Activated CD8-positive, alpha-beta memory T cell treated with anti-CD3 and anti-CD28 coated beads for 24 hours (primary cell): ENCODE measurements around the gene ISYNA1.

Experiments used
- DNase-seq: peaks from one replicate; pipeline ENCODE4 v3.0.0-alpha.2; 2020

The ISYNA1 gene

DNA sequence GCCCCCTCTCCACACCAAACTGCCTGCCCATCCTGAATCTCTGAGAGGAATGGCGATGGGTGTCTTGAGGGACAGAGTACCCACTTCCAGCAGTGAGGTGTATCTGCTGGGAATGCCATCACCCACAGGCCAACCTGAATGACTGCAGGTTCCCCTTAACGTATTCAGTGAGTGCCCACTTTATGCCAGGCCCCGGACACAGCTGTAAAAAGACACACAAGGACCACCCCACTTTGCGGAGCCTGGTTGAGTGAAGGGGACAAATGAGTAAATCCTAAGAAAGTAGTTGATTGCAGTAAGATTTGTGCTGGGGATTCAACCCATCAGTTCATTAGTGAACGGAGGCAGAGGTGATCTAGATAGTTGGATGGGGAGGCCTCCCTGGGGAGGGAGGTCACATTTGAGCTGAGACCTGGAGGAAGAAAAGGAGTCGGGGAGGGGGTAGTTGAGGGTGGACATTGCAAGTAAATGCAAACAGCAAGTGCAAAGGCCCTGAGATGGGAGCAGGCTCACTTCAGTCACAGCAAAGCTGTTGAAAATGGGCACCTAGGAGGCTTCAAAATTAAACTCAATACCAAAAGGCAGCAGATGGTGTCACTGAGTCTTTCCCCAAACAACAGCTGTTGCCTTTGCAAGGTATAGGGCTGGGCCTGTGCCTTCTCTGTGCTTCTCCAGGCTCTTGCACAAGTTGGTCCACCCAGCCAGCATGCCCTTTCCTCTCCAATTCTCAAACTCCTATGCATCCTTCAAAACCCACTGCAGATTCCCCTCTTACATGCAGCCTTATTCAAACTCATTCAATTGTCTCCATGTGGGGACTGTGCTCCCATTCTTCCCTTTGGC is 47.6 kb downstream of the ISYNA1 start:
- DNase-seq, result no peak

DNA sequence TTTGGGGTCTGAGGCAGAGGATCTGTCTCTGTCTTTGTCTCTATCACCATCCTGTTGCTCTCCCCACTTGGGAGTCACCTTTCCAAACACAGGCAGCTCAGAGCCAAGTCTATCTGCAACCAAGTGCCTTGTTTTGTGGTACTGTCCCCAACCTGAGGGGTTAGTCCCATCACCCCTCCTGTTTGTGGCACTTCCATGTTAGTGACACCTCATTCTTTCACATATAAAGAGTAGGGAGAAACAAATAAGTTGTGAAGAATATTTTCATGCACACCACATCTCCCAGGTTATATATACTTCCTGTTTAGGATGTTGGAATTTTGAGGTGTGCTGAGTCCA is 48.2 kb downstream of the ISYNA1 start:
- no peak for DNase-seq

DNA sequence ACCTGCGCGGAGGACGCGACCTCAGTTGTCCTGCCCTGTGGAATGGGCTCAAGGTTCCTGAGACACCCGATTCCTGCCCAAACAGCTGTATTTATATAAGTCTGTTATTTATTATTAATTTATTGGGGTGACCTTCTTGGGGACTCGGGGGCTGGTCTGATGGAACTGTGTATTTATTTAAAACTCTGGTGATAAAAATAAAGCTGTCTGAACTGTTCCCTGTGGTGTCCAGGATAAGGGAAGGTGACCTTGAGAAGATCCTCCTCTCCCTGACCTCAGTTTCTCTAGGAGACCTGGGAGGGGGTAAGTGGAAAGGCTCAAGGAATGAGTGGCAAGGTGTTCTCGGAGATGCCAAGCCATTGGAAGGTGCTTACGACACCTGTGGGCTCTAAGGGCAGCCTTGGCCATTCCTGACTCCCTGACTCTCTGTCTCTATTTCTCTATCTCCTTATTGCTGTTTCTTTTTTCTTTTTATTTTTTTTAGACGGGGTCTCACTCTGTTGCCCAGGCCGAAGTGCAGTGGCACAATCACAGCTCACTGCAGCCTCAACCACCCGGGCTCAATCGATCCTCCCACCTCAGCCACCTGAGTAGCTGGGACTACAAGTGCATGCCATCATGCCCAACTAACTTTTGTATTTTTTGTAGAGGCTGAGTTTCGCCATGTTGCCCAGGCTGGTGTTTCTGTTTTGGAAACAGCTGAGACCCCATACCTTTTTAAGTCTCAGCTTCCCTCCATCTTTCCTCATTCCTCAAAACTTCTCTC is 48.8 kb downstream of the ISYNA1 start:
- no peak for DNase-seq

DNA sequence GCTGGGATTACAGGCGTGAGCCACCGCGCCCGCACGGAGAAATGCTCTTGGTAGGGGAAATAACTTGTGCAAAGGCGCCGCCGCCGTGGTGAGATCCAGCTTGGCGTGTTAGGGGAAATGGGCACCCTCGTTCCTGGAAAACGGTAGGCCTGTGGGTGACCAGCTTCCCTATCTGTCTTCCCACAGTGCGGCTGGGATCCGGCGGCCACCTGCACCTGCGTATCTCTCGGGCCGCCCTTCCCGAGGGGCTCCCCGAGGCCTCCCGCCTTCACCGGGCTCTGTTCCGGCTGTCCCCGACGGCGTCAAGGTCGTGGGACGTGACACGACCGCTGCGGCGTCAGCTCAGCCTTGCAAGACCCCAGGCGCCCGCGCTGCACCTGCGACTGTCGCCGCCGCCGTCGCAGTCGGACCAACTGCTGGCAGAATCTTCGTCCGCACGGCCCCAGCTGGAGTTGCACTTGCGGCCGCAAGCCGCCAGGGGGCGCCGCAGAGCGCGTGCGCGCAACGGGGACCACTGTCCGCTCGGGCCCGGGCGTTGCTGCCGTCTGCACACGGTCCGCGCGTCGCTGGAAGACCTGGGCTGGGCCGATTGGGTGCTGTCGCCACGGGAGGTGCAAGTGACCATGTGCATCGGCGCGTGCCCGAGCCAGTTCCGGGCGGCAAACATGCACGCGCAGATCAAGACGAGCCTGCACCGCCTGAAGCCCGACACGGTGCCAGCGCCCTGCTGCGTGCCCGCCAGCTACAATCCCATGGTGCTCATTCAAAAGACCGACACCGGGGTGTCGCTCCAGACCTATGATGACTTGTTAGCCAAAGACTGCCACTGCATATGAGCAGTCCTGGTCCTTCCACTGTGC is 49.6 kb downstream of the ISYNA1 start:
- DNase-seq, result peak; percentile 94

DNA sequence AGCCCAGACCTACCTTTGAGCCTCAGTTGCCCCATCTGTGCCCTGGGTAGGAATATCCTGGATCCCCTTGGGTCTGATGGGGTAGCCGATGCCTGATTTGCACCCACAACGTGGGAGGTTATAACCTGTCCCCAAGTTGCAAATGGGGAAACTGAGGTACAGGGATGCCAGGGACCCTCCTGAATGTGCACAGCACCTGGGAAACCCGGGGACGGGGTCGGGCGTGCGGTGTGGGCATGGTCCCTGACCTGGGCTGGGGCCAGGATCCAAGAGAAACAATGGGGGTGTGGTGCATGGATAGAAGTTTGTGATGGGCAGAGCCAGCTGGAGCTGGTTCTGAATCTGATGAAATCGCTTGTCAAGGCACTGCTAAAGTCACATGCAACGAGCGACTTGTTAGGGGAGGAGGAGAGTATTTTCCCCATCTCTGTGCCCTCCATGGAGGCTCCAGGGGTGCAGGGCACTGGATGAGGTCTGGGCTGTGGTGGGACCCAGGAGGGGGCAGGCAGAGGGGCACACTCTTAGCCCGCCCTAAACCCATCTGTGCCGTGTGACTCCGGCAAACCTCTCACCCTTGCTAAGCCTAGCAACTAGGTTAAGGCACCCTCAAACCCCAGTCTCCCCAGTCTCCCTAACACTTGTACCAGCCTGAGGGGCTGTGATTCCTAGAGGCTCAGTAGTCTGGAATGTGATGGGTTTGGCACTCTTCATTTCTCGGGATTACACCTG is 51.2 kb downstream of the ISYNA1 start:
- DNase-seq, result no peak

DNA sequence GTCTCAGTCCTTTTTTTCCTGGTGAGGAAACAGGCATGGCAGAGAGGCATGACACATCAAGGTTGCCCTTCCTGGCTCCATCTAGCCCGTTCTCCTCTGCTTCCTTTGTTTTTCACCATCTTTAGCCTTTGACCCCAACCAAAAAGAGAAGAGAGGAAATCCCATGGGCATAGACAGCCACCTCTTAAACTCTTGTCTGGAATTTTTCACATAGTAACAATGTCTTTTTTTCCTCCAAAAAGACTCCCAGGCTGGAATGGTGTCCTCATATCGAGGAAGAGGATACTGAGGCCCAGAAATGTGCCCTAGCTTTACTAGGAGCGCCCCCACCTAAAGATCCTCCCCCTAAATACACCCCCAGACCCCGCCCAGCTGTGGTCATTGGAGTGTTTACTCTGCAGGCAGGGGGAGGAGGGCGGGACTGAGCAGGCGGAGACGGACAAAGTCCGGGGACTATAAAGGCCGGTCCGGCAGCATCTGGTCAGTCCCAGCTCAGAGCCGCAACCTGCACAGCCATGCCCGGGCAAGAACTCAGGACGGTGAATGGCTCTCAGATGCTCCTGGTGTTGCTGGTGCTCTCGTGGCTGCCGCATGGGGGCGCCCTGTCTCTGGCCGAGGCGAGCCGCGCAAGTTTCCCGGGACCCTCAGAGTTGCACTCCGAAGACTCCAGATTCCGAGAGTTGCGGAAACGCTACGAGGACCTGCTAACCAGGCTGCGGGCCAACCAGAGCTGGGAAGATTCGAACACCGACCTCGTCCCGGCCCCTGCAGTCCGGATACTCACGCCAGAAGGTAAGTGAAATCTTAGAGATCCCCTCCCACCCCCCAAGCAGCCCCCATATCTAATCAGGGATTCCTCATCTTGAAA is 52.0 kb downstream of the ISYNA1 start, which contains the start of gene GDF15:
GDF15 (plus strand) TSS at position 484 of the 868 bp plus-strand sequence; CDS start at position 516, 32 bp downstream.
- peak; percentile 63 for DNase-seq

DNA sequence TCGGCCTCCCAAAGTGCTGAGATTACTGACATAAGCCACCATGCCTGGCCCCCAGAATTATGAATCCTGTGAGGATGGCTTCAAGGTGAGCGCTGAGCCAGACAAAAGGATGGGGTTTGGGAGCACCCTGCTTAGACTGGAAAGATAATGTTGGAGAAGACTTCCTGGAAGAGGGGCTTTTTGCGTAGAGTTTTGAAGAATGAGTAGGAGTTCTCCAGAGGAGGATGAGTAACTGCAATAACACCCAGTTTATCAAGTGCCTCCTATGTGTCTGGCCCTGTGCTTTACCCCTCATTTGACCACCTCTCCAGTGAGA is 52.6 kb downstream of the ISYNA1 start:
- DNase-seq, result no peak

DNA sequence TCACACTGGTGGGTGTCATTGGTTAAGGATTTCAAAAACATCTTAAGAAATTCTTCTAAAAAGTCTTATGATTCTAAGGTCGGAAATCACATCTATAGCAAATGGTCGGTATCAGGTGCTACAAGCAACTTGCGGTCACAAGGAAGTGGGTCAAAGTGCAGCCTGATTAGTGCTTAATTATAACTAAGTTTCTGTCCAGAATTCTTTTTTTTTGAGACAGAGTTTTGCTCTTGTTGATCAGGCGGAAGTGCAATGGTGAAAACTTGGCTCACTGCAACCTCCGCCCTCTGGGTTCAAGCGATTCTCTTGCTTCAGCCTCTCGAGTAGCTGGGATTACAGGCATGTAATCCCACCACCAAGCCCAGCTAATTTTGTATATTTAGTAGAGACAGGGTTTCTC is 53.2 kb downstream of the ISYNA1 start:
- no peak for DNase-seq
